ENCODE results near the gene ZNF43. TPM values are rescaled to one million over a fixed set of nuclear protein-coding genes. Genes with fewer than 3 reads are reported as not detected.
A peak's percentile ranks its signal among the peaks of the same experiment; 100 is the strongest.
"Not testable (repeated sequence)": the region's sequence is repeated elsewhere in the genome, so short reads cannot be mapped to it uniquely, and the experiment has no call there.

ZNF43 gene
- 12.0 TPM for total RNA-seq

- peak; percentile 95 to 97 for DNase-seq (ENCODE audit: extremely low spot score in 2 of 2)
- H3K27me3 ChIP-seq = no peaks in the 10 kb centered on the region
These were observed at the start of gene ZNF43 for GRCh38 chr19:21835810-21836444. ZNF43 (minus strand) TSS chr19:21836182; CDS start chr19:21836038, 144 bp downstream.

DNA sequence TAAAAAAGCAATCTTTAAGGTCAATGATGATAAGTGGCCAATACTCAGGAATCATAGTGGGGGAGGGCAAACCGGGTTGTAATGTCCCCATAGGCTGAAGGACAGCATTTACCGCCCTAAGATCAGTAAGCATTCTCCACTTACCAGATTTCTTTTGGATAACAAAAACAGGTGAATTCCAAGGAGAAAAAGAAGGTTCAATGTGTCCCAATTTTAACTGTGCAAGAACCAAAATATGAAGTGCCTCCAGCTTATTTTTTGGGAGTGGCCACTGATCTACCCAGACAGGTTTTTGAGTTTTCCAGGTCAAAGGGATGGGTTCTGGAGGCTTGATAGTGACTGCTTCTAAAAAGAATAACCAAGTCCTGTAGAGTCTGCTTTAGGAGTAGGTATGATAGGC is 49.5 kb upstream of the ZNF43 start:
- H3K4me3 ChIP-seq; H3K36me3 ChIP-seq; intact Hi-C loops (cut with DNase I): not testable (repeated sequence)

More at GRCh38 chr19:21835810-21836444, at the start of gene ZNF43:
- Histone ChIP-seq H3K4me3 (peak within 1 kb of the TSS; percentile 77 to 83), H3K27ac (peak within 1 kb of the TSS; percentile 90), H3K9me3 (no peaks in the 10 kb centered on the region), H3K36me3 (peaks cover 0 to 6% of the 10 kb centered on the region in 2 donors), H3K4me1 (no peaks in the 10 kb centered on the region)
- intact Hi-C loops (cut with DNase I) = no loop called here
- TF ChIP-seq POLR2A (IDR thresholded peaks at IDR 0.05) (peak in 1 of 2 donors; percentile 71), POLR2AphosphoS5 (IDR thresholded peaks at IDR 0.05; ENCODE audit: insufficient read depth in 1 of 2, low read depth in 1 of 2) (peak; percentile 92 to 94), CTCF (IDR thresholded peaks at IDR 0.05) (no peak)

GRCh38 chr19:21884786-21885185 is 48.8 kb upstream of the ZNF43 start:
- H3K27ac ChIP-seq; H3K27me3 ChIP-seq; DNase-seq (ENCODE audit: extremely low spot score in 2 of 2); H3K9me3 ChIP-seq; H3K4me1 ChIP-seq; intact Hi-C loops (cut with DNase I); H3K36me3 ChIP-seq; H3K4me3 ChIP-seq: not testable (repeated sequence)

More for the DNA sequence above, 49.5 kb upstream of the ZNF43 start:
- H3K27me3 ChIP-seq; H3K4me1 ChIP-seq; H3K27ac ChIP-seq; H3K9me3 ChIP-seq; DNase-seq (ENCODE audit: extremely low spot score in 2 of 2): not testable (repeated sequence)

GRCh38 chr19:21883516-21883915 is 47.5 kb upstream of the ZNF43 start:
- Histone ChIP-seq H3K36me3 (no peaks in the 10 kb centered on the region), H3K27me3 (no peaks in the 10 kb centered on the region), H3K4me1 (no peaks in the 10 kb centered on the region), H3K9me3 (no peaks in the 10 kb centered on the region), H3K27ac (no peak overlapping the region), H3K4me3 (no peak overlapping the region)
- no peak for DNase-seq (ENCODE audit: extremely low spot score in 2 of 2)
- intact Hi-C loops (cut with DNase I) = no loop called here
- TF ChIP-seq POLR2A (IDR thresholded peaks at IDR 0.05) = no peak
- no peak for TF ChIP-seq CTCF (IDR thresholded peaks at IDR 0.05)
- TF ChIP-seq POLR2AphosphoS5 (IDR thresholded peaks at IDR 0.05; ENCODE audit: insufficient read depth in 1 of 2, low read depth in 1 of 2) = no peak

DNA sequence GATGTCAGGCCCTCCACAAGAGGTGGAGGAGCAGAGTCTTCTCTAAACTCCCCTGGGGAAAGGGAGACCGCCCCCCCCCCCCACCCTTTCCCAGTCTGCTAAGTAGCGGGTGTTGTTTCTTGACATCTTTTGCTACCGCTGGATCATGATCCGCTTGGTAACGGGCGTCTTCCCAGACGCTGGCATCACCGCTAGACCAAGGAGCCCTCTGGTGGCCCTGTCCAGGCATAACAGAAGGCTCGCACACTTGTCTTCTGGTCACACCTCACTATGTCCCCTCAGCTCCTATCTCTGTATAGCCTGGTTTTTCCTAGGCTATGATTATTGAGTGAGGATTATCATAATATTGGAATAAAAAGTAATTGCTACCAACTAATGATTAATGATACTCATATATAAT is 44.8 kb upstream of the ZNF43 start:
- intact Hi-C loops (cut with DNase I); H3K27ac ChIP-seq; H3K27me3 ChIP-seq; H3K36me3 ChIP-seq; H3K4me1 ChIP-seq; H3K4me3 ChIP-seq; H3K9me3 ChIP-seq: not testable (repeated sequence)
- peak in 1 of 2 donors; percentile 16 for DNase-seq (ENCODE audit: extremely low spot score in 2 of 2)

DNA sequence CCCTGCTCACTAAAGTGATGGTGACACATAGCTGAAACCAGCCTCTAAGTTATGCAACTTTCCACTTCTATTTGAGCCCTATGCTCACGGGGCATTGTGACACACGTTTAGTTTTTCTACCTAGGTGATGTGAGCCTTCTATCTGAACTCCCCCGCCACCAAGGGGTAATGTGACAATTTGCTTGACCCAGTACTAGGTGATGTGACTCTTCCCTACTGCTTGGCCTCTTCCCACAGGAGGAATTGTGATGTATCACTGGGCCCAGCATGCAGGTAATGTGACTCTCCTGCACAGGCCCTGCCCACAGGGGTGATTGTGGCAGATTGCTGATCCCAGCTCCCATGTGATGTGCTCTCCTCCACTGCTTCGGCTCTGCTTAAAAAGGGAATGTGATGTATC is 42.7 kb upstream of the ZNF43 start:
- no peaks in the 10 kb centered on the region for H3K36me3 ChIP-seq
- no peak overlapping the region for H3K4me3 ChIP-seq
- no peak overlapping the region for H3K27ac ChIP-seq
- no peaks in the 10 kb centered on the region for H3K9me3 ChIP-seq
- intact Hi-C loops (cut with DNase I) = no loop called here
- no peaks in the 10 kb centered on the region for H3K27me3 ChIP-seq
- no peaks in the 10 kb centered on the region for H3K4me1 ChIP-seq
- TF ChIP-seq POLR2A (IDR thresholded peaks at IDR 0.05) (no peak), CTCF (IDR thresholded peaks at IDR 0.05) (no peak), POLR2AphosphoS5 (IDR thresholded peaks at IDR 0.05; ENCODE audit: insufficient read depth in 1 of 2, low read depth in 1 of 2) (no peak)
- DNase-seq (ENCODE audit: extremely low spot score in 2 of 2) = peak in 1 of 2 donors; percentile 71

Data from vagina (tissue), 2 donors.